NCI-H82 treated with DMSO at 0.1 percent for 48 hours (cell line): Measurements from ENCODE around the gene PDE4D.
"Not testable (repeated sequence)": the region's sequence is repeated elsewhere in the genome, so short reads cannot be mapped to it uniquely, and the experiment has no call there.

ENCODE experiments used
- DNase-seq: peaks from one replicate; lab custom pipeline; 2025; ENCODE audit not compliant: unreplicated experiment; lab: John Stamatoyannopoulos, UW

The PDE4D gene

DNA sequence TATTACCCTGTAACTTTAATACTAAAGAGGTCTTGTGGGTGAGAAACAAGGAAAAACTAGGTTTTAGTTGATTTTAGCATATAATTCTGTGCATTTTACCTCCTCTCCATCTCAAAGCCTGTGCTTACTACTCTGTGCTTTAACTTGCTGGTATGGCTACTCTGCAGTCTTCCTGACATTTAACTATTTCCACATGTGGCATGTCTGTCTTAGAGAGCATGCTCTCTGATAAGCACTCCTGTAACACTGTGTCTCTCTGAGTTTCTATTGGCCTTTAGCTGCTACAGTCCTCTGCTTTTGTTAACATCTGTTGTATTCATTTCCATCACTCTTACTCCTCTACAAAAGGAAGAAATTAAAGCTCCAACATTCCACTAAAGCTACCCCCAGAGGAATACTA lies 892.4 kb downstream of the PDE4D start:
- no peak for DNase-seq

- no peak for DNase-seq
These were observed 893.3 kb downstream of the PDE4D start for GRCh38 chr5:59000211-59000610.

- no peak for DNase-seq
These were observed 893.7 kb downstream of the PDE4D start for GRCh38 chr5:58999804-59000203.

GRCh38 chr5:58998544-58998943 lies 895.0 kb downstream of the PDE4D start:
- DNase-seq, result no peak

GRCh38 chr5:58995779-58996178 lies 897.7 kb downstream of the PDE4D start:
- not testable (repeated sequence) for DNase-seq

GRCh38 chr5:58993461-58993860 lies 900.1 kb downstream of the PDE4D start:
- DNase-seq, result no peak

- DNase-seq, result no peak
These were observed 904.6 kb downstream of the PDE4D start for GRCh38 chr5:58988938-58989337.

DNA sequence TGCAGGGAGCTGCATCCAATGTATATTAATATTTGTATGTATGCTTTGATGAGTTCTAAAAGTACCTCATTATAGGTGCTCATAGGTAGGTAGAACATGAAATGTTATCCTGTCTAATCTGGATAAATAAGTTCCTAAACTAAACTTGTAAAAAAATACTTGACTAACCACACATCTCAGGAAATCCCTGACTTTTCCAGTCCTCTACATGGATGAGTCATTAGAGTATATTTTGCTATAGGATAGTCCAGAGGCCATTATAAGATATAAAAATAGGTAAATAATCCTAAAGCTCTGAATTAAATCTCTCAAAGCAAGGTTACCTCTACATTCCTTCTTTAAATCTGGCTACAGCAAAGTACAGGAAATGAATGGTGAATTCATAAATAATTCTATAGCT lies 906.3 kb downstream of the PDE4D start:
- no peak for DNase-seq

DNA sequence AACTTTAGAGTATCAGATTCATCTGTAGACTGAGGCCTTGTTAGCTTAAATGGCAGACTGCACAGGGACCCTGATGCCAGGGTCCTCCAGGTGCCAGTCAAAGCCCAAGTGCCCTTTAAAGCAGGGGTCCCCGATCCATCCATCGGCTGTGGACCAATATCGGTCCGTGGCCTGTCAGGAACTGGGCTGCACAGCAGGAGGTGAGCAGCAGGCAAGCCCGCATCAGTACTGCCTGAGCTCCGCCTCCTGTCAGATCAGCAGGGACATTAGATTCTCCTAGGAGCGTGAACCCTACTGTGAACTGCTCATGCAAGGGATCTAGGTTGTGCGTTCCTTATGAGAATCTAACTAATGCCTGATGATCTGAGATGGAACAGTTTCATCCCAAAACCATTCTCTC lies 907.2 kb downstream of the PDE4D start:
- no peak for DNase-seq

DNA sequence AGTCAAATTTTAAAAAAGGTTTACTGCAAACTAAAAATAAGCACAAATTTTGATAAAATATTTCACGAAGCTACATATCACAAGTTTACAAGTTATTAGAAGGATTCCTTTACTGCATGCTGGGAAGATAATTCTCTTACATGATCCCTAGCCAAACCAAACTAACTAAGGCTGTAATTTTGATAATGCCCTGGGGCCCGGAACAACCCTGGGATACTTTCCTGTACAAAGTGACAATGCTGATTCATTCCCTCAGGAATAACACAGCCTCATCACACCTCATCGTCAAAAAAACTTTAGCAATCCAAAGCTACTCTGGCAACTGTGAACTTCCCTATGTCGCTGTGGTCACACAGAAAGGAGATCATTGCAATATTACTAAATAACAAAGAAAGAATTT lies 907.8 kb downstream of the PDE4D start:
- DNase-seq, result no peak

- no peak for DNase-seq
These were observed 908.2 kb downstream of the PDE4D start for GRCh38 chr5:58985311-58985710.

- no peak for DNase-seq
These were observed 909.7 kb downstream of the PDE4D start for GRCh38 chr5:58983526-58984452.

DNA sequence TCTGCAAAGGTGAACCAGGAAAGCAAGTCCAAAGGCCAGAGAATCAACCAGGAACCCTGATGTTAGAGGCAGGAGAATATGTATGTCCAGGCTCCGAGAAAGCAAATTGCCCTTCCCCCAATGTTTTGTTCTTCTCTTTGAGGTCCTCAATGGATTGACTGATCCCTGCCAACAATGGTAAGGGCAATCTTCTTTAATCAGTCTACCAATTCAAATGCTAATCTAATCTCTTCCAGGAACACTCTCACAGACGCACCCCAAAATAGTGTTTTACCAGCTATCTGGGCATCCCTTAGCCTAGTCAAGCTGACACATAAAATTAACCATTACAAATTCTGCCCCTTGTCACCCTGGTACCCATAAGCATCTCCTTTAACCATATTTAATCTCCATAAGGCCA lies 912.6 kb downstream of the PDE4D start:
- no peak for DNase-seq

- DNase-seq, result no peak
These were observed 914.4 kb downstream of the PDE4D start for GRCh38 chr5:58979090-58979489.

- no peak for DNase-seq
These were observed 918.9 kb downstream of the PDE4D start for GRCh38 chr5:58974601-58975000.

GRCh38 chr5:58974083-58974482 lies 919.4 kb downstream of the PDE4D start:
- DNase-seq, result no peak

DNA sequence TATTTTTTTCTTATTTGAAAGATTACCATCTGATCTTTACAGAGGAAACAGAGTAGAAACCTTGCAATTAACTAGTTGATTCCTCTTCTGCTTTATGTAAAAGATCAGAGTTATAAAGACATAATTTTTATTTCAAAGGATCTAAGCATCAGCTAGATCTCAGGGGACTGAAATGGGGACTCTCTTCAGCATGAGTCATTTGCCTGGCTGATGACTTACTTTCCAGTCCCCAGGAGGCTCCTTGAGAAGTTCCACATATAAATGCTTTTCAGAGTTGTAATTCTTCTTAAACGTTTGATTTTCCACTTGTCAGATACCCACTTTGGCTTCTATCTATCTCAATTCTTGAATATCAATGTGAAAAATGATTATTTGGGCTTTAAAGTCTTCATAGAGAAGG lies 921.2 kb downstream of the PDE4D start:
- DNase-seq, result no peak

GRCh38 chr5:58970766-58971165 lies 922.8 kb downstream of the PDE4D start:
- DNase-seq, result peak; percentile 17

DNA sequence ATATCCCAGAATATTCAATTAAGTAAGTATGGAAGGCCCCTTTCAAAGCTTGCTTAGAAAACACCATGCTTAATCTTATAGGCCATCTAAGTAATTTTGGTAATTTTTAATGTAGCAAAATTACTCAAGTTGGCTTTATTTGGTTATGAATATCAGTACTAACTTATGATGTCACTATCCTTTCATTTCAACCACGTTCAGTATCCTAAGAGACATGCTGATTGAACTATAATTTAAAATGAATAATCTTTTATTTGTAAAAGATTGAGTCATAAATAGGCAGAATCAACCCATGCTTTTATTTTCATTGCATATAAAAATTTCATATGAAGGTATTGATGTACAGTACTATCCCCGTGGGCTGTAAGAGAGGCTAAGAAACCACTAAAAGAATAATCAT lies 923.7 kb downstream of the PDE4D start:
- DNase-seq, result no peak

GRCh38 chr5:58969253-58969652 lies 924.3 kb downstream of the PDE4D start:
- no peak for DNase-seq

- no peak for DNase-seq
These were observed 925.2 kb downstream of the PDE4D start for GRCh38 chr5:58968350-58968749.

GRCh38 chr5:58967597-58968281 lies 925.8 kb downstream of the PDE4D start:
- DNase-seq, result peak; percentile 65
